DOHH2 (cell line): ENCODE data around the gene L3MBTL3.

ENCODE experiments used
- EZH2phosphoT487 ChIP-seq: fragments of 200-600 bp; sonication (generic); IDR thresholded peaks from 2 replicates; pipeline ENCODE4 v1.6.1; 2017; ENCODE audit warnings: borderline replicate concordance, mild to moderate bottlenecking, antibody characterized with exemption, low read length, moderate library complexity, mixed read lengths
- TF ChIP-seq, protein P1 (sequence below): fragments of 200-600 bp; sonication (generic); IDR thresholded peaks from one replicate; pipeline ENCODE4 v1.5.1; 2014; ENCODE audit warnings: antibody characterized with exemption, mild to moderate bottlenecking, low read depth, low read length; ENCODE audit not compliant: poor library complexity, severe bottlenecking

DNA sequence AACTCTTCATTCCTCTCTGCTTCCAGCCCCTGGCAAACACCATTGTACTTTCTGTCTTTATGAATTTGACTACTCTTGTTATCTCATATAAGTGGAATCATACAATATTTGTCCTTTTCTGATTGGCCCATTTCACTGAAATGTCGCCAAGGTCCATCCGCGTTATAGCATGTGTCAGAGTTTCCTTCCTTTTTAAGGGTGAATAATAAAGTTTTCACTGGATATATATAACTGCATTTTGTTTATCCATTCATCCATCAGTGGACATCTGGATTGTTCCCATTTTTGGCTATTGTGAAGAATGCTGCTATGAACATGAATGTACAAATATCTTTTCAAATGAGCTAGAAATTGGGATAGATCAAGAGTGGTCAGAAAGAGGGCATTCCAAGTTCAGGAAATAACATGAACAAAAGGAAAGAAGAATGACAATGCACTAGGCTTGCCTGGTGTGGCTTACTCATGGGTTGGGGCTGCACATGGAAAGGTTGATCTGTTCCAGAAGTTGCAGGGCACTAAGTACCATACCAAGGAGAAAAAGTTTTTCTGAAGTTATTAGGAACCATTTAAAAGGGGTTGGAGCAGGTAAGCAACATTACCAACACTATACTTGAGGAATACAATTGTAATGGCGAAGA, 10.0 kb upstream of the L3MBTL3 start:
- TF ChIP-seq, protein P1, sequence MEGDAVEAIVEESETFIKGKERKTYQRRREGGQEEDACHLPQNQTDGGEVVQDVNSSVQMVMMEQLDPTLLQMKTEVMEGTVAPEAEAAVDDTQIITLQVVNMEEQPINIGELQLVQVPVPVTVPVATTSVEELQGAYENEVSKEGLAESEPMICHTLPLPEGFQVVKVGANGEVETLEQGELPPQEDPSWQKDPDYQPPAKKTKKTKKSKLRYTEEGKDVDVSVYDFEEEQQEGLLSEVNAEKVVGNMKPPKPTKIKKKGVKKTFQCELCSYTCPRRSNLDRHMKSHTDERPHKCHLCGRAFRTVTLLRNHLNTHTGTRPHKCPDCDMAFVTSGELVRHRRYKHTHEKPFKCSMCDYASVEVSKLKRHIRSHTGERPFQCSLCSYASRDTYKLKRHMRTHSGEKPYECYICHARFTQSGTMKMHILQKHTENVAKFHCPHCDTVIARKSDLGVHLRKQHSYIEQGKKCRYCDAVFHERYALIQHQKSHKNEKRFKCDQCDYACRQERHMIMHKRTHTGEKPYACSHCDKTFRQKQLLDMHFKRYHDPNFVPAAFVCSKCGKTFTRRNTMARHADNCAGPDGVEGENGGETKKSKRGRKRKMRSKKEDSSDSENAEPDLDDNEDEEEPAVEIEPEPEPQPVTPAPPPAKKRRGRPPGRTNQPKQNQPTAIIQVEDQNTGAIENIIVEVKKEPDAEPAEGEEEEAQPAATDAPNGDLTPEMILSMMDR, result no peak
- no peak for TF ChIP-seq EZH2phosphoT487
